ENCODE results near the gene DEDD. TPM values are rescaled to one million over a fixed set of nuclear protein-coding genes. Genes with fewer than 3 reads are reported as not detected.

Gene DEDD
- total RNA-seq, 4 donors from 2014 or later, result 27.5 to 34.6 (median 31.1) TPM

DNA sequence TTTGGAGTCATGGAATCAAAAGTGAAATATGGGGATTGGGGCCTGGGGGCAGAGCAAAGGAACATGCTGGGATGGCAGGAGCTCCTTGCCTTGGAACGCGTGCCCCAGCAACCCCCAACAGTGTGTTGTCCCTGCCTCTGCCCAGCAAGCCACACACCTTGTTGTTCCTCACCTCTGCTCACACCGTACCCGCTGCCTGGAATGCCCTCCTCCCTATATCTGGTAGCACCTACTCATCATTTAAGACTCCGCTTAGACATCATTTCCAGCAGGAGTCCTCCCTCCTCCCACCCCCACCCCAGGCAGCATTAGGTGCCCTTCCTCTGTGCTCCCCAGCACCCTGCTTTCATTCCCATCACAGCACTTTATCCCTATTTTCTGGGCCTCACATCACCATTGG, 50.9 kb downstream of the DEDD start:
- no peak for DNase-seq
- Histone ChIP-seq H3K4me1 (peaks cover 0 to 11% of the 10 kb centered on the region in 2 donors), H3K27me3 (no peaks in the 10 kb centered on the region), H3K36me3 (no peaks in the 10 kb centered on the region), H3K4me3 (replicated peaks in 1 of 3) (no peak overlapping the region), H3K27ac (no peak overlapping the region), H3K9me3 (no peaks in the 10 kb centered on the region)
- WGBS, 2 donors, result 76 to 77% methylated on average over 5 of the region's 5 CpGs
- intact Hi-C loops (cut with DNase I), result no loop called here
- TF ChIP-seq CTCF (IDR thresholded peaks at IDR 0.05) (no peak), POLR2A (IDR thresholded peaks at IDR 0.05) (no peak)

DNA sequence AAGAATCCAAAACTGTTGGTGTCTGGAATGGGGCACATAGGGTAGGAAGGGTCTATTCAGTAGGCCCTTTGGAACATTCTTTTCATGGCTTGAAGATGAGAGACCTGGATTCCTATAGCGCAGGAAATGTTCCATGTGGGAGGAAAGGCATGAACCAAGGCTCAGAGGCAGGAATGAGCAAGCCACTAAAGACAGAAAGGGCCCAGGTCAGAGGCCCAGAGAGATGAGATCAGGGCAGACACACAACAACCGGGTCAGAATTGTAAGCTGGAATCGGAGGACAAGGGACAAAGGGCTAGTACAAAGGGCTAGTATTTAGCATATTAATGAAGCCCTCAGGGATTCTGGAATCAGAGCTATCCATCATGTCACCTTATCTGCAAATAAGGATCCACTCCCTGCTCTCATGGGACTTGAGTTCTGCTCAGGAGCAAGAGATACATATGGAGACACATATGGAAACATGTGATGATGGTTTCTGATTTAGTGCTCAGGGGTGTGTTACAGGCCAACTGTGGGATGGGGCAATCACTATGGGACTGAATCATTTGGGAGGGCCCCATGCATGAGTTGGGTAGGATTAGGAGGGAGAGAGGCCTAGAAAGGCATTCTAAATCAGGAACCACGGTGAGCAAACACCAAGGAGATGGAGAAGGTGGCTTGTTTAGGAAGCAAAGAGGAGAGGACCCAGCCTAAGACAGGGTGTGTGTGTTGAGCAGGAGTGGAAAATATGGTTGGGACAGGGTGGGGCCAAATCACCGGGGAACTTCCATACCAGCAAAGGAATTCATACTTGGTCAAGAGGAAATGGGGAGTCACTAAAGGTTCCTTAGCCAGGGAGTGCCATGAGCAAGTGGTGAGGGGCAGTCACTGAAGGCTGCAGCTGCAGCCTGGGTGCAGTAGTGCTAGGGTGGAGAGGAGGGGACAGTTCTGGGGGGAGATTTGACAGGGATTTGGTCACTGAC, 51.7 kb downstream of the DEDD start:
- H3K4me1 ChIP-seq, result peaks cover 0 to 11% of the 10 kb centered on the region in 2 donors
- no peaks in the 10 kb centered on the region for H3K27me3 ChIP-seq
- no peaks in the 10 kb centered on the region for H3K36me3 ChIP-seq
- WGBS, 2 donors, result 77 to 85% methylated on average over 5 of the region's 5 CpGs
- no peaks in the 10 kb centered on the region for H3K9me3 ChIP-seq
- DNase-seq, result no peak
- TF ChIP-seq CTCF (IDR thresholded peaks at IDR 0.05) (no peak), POLR2A (IDR thresholded peaks at IDR 0.05) (no peak)
- intact Hi-C loops (cut with DNase I), result no loop called here
- H3K27ac ChIP-seq, result no peak overlapping the region
- H3K4me3 ChIP-seq (replicated peaks in 1 of 3), result no peak overlapping the region

- Histone ChIP-seq H3K27me3 (no peaks in the 10 kb centered on the region), H3K4me3 (replicated peaks in 1 of 3) (no peak overlapping the region), H3K4me1 (peaks cover 0 to 11% of the 10 kb centered on the region in 2 donors), H3K27ac (no peak overlapping the region), H3K9me3 (no peaks in the 10 kb centered on the region), H3K36me3 (no peaks in the 10 kb centered on the region)
- intact Hi-C loops (cut with DNase I), result no loop called here
- 58% methylated on average over 38 to 41 of the region's 41 CpGs for WGBS, 2 donors
- DNase-seq, result no peak
- TF ChIP-seq CTCF (IDR thresholded peaks at IDR 0.05) (no peak), POLR2A (IDR thresholded peaks at IDR 0.05) (no peak)
These were observed 52.9 kb downstream of the DEDD start for GRCh38 chr1:161079436-161080110.

GRCh38 chr1:161077426-161077825, 55.0 kb downstream of the DEDD start:
- no peak for DNase-seq
- Histone ChIP-seq H3K4me1 (no peaks in the 10 kb centered on the region), H3K27me3 (no peaks in the 10 kb centered on the region), H3K27ac (no peak overlapping the region), H3K9me3 (no peaks in the 10 kb centered on the region), H3K4me3 (replicated peaks in 1 of 3) (no peak overlapping the region), H3K36me3 (no peaks in the 10 kb centered on the region)
- intact Hi-C loops (cut with DNase I), result no loop called here
- 87 to 88% methylated on average over 3 to 9 of the region's 9 CpGs for WGBS, 2 donors
- TF ChIP-seq POLR2A (IDR thresholded peaks at IDR 0.05) (no peak), CTCF (IDR thresholded peaks at IDR 0.05) (no peak)

DNA sequence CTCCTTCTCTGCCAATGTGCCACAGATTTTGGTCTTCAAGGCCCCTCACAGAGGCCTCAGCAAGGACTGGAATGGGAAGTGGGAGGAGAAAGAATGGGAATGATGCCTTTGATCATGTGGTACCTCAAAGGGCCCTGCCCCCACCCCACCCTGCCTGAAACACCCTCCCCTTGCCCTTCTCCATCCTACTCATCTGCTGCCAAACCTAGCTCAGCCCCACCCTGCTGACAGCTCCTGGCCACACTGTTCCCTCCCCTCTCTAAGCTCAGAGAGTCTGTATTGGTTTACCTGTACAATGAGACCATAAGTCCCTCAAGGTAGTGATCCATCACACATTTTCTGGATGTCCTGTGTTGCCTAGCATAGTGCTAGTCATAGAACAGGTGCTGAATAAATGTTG, 56.1 kb downstream of the DEDD start:
- no peak for DNase-seq
- Histone ChIP-seq H3K9me3 (no peaks in the 10 kb centered on the region), H3K4me1 (no peaks in the 10 kb centered on the region), H3K4me3 (replicated peaks in 1 of 3) (no peak overlapping the region), H3K27me3 (no peaks in the 10 kb centered on the region), H3K27ac (no peak overlapping the region), H3K36me3 (no peaks in the 10 kb centered on the region)
- no peak for TF ChIP-seq POLR2A (IDR thresholded peaks at IDR 0.05)
- TF ChIP-seq CTCF (IDR thresholded peaks at IDR 0.05), result no peak
- intact Hi-C loops (cut with DNase I), result no loop called here
